WTC11 (cell line): Measurements from ENCODE around the gene DAB1.

Source experiments
- CTCF ChIP-seq: fragments of 200-600 bp; IDR thresholded peaks from 2 replicates; pipeline ENCODE4 v1.8.0; 2022; ENCODE audit warnings: antibody characterized with exemption
- NFYB ChIP-seq: sonication (generic); formaldehyde crosslinking; conservative IDR thresholded peaks from 2 replicates; pipeline ENCODE4 v1.8.0; 2022; ENCODE audit warnings: low read depth, missing genetic modification reagents
- SP1 ChIP-seq: sonication (generic); formaldehyde crosslinking; conservative IDR thresholded peaks from 2 replicates; pipeline ENCODE4 v1.8.1; 2022; ENCODE audit warnings: missing genetic modification reagents
- STAT6 ChIP-seq: sonication (generic); formaldehyde crosslinking; conservative IDR thresholded peaks from 2 replicates; pipeline ENCODE4 v1.8.1; 2023; ENCODE audit warnings: mild to moderate bottlenecking, low read depth, missing genetic modification reagents, moderate library complexity
- ZBTB21 ChIP-seq: sonication (generic); formaldehyde crosslinking; IDR thresholded peaks from 2 replicates; pipeline ENCODE4 v1.8.1; 2023; ENCODE audit warnings: mild to moderate bottlenecking, missing genetic modification reagents, borderline replicate concordance
- ZSCAN18 ChIP-seq: fragments of 250-450 bp; sonication (Bioruptor Pico); IDR thresholded peaks from 2 replicates; pipeline ENCODE4 v2.1.2; 2022; ENCODE audit warnings: mild to moderate bottlenecking, moderate library complexity

GRCh38 chr1:57013522-57013921 is 410.3 kb downstream of the DAB1 start:
- TF ChIP-seq ZBTB21 (no peak), ZSCAN18 (no peak), CTCF (no peak), NFYB (no peak), SP1 (CRISPR knock-in tag) (no peak), STAT6 (CRISPR knock-in tag) (no peak)
